Mononuclear cell (primary cell): ENCODE measurements around the gene GALR3. TPM values are rescaled to one million over a fixed set of nuclear protein-coding genes. Genes with fewer than 3 reads are reported as not detected.

Source experiments
- H3K27me3 ChIP-seq: 2 replicates; pipeline ENCODE4 v1.6.0; 2011; ENCODE audit warnings: low read length, control low read depth; ENCODE audit not compliant: insufficient read depth
- H3K4me1 ChIP-seq: 2 replicates; pipeline ENCODE4 v1.5.1; 2011; ENCODE audit warnings: mild to moderate bottlenecking, low read length, control low read depth; ENCODE audit not compliant: insufficient read depth
- H3K4me3 ChIP-seq: 2 replicates; pipeline ENCODE4 v1.5.1; 2011; ENCODE audit warnings: mild to moderate bottlenecking, low read length, moderate library complexity
- H3K9me3 ChIP-seq: 2 replicates; pipeline ENCODE4 v1.5.1; 2011; ENCODE audit warnings: low read depth, mild to moderate bottlenecking, control low read depth, low read length
- total RNA-seq: library from RNA; depleted of rRNA; stranded (reverse); fragments of >200 nt; gene quantifications from one replicate; pipeline ENCODE4 v1.2.3, GENCODE V29; 2012

GALR3 gene, protein sequence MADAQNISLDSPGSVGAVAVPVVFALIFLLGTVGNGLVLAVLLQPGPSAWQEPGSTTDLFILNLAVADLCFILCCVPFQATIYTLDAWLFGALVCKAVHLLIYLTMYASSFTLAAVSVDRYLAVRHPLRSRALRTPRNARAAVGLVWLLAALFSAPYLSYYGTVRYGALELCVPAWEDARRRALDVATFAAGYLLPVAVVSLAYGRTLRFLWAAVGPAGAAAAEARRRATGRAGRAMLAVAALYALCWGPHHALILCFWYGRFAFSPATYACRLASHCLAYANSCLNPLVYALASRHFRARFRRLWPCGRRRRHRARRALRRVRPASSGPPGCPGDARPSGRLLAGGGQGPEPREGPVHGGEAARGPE
- total RNA-seq: not detected

DNA sequence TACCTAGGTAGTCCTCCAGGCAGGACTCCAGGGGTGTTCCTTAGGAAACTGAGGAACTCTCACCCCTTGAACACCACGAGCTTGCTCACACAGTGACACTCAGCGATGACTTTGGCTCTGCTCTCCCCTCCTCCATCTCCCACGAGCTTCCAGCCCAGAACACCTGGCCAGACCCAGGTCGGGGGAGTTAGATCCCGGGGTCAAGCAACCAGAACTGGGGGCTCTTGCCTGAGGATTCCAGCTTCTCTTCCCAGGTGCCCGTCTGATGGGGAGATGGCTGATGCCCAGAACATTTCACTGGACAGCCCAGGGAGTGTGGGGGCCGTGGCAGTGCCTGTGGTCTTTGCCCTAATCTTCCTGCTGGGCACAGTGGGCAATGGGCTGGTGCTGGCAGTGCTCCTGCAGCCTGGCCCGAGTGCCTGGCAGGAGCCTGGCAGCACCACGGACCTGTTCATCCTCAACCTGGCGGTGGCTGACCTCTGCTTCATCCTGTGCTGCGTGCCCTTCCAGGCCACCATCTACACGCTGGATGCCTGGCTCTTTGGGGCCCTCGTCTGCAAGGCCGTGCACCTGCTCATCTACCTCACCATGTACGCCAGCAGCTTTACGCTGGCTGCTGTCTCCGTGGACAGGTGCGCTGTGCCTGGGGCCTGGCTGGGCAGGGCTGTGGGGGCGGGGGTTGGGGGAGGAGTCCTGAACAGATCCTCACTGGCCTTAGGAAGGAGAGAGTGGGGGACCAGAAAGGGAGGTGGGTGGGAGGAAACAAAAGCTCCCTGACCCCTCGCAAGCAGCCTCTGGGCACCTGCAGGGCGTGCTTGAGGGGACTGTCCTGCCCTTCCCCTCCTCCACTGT, at the start of gene GALR3:
Gene GALR3 (plus strand): TSS at position 249 of the 852 bp plus-strand sequence. CDS start 25 bp downstream, at position 274.
- peaks cover 4% of the 10 kb centered on the region for H3K27me3 ChIP-seq
- H3K4me3 ChIP-seq: no peak within 1 kb of the TSS
- H3K4me1 ChIP-seq: peaks cover 15% of the 10 kb centered on the region
- no peaks in the 10 kb centered on the region for H3K9me3 ChIP-seq

DNA sequence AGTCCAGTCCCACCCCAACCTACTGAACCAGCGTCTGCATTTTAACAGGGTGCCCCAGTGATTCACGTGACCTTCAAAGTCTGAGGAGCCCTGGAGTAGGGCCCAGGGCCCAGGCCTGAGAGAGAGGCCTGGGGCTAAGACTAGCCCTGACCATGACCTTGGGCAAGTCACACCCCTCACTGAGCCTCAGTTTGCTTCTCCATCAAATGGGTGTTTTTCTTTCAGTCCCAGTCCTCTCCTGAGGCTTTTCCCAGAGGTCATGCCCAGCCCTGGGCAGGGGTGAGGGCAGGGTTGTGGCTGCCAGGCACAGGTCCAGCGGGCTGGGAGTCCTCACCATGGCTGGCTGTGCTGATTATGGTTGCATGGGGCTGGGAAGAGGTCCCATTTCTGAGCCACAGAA, 48.5 kb upstream of the GALR3 start:
- H3K4me3 ChIP-seq: no peak overlapping the region
- no peaks in the 10 kb centered on the region for H3K9me3 ChIP-seq
- H3K4me1 ChIP-seq: no peaks in the 10 kb centered on the region
- no peaks in the 10 kb centered on the region for H3K27me3 ChIP-seq

DNA sequence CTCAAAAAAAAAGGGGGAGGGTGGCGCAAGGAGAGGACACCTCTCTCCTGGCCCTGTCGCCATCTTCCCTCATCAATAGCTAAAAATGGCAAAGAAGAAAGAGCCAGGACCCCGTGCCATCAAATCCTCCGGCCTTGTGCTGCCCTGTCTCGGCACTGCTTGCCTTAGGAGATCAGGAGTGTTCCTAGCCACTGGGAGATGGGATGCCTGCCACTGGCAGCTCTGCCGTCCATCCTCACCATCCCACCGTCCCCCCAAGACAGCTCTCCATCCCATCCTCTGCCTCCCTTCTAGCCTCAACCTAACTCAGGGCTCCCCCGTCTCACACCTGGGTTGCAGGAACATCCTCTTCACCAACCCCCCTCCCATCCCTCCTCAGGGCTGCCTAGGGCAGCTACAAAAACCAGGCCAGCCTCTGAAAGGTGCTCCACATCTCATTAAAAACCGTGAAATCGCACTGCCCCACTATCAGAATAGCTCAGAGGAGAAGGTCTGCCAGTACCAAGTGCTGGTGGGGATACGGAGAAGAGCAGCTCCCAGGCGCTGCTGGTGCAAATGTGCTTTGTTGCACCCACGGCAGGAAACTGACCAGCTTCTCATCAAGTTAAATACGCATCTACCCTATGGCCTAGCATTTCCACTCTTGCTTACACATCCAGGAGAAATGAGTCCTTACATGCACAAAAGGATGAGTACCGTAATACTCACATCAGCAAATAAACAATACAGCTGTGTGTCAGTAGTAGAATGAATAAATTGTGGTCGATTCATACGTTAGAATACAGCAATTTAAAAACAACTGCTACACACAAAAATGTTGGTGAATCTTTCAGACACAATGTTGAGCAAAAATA, 47.2 kb upstream of the GALR3 start:
- no peaks in the 10 kb centered on the region for H3K27me3 ChIP-seq
- H3K4me1 ChIP-seq: no peaks in the 10 kb centered on the region
- no peak overlapping the region for H3K4me3 ChIP-seq
- no peaks in the 10 kb centered on the region for H3K9me3 ChIP-seq

DNA sequence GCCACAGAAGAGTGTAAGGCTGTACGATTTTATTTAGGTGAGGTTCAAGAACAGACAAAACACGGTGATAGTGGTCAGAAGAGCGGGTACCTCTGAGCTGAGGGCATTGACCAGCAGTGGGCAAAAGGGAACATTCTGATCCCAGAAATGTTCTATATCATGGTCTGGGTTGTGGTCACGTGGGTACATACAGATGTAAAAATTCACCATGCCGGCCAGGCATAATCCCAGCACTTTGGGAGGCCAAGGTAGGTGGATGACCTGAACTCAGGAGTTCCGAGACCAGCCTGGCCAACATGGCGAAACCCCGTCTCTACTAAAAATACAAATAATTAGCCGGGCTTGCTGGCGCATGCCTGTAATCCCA, 46.6 kb upstream of the GALR3 start:
- Histone ChIP-seq H3K27me3 (no peaks in the 10 kb centered on the region), H3K4me3 (no peak overlapping the region), H3K9me3 (no peaks in the 10 kb centered on the region), H3K4me1 (no peaks in the 10 kb centered on the region)

DNA sequence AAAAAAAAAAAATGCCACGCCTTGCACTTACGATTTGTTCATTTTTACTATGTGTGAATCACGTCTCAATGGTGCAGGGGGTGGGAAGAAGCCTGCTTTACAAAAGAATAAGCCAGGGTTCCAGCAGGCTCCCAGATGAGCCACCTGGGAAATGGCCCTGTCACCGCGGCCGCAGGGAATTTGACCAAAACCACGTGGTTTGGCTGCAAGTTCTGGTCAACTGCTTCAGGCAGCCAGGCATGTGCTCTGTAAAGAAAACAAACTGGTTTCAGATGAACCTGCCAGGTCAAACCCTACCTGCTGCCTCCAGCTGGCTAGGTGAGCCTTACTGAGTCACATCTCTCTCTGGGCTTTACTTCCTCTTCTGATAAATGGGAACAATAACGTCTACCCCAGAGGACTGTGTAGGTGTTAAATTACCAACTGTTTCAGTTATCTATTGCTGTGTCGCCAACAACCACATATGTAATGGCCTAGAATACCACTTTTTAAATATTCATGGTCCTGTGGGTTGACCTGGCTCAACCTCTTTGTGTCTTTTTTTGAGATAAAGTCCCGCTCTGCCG, 46.0 kb upstream of the GALR3 start:
- Histone ChIP-seq H3K9me3 (no peaks in the 10 kb centered on the region), H3K4me3 (no peak overlapping the region), H3K4me1 (no peaks in the 10 kb centered on the region), H3K27me3 (no peaks in the 10 kb centered on the region)

DNA sequence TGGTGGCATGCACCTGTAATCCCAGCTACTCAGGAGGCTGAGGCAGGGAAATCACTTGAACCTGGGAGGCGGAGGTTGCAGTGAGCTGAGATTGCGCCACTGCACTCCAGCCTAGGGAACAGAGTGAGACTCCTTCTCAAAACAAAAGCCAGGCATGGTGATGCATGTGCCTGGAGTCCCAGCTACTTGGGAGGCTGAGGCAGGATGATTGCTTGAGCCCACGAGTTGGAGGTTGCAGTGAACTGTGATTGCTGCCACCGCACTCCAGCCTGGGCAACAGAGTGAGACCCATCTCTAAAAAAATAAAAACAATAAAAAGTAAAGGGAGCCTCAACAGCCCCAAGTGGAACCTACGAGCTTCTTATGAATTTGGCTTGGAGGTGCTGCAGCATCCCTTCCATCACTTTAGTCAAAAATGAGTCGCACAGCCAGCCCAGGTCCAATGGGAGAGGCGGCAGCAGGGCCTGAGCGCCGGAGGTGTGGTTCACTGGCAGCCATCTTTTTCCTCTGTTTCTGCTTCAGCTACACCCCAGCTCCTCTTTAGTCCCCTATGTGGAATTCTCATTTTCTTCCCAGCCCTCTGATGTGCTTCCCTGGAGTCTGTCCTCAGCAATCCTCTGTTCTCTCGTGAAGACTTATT, 44.7 kb upstream of the GALR3 start:
- Histone ChIP-seq H3K4me3 (no peak overlapping the region), H3K4me1 (no peaks in the 10 kb centered on the region), H3K9me3 (no peaks in the 10 kb centered on the region), H3K27me3 (no peaks in the 10 kb centered on the region)

DNA sequence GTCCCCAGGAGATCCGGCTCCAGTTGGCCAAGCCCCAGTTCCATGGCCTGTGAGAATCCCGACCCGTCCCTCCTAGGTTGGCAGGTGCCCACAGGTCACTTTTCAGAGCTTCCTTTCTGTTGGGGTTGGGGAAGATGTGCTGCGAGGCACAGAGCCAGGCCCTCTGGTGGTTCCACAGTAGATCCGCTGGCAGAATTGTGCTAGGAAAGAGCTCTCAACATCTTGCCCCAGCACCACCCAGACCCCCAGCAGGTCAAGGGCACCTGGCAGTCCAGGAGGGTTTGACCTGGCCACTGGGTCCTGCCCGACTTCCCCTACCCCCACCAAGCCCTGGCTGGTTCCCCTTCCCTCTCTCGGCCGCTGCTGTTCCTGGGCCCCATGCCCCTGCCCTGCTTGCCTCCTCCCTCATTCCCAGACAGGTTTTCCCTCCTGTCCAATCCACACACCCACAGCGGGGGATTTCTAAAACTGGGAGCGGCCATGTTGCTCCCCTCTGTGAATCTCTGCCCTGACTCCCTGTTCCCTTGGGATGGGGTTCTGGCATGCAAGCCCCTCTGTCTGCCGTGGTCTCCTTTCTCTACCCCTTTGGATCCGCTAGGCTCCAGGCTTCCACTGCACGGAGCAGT, 41.6 kb upstream of the GALR3 start:
- Histone ChIP-seq H3K4me3 (no peak overlapping the region), H3K4me1 (no peaks in the 10 kb centered on the region), H3K27me3 (no peaks in the 10 kb centered on the region), H3K9me3 (no peaks in the 10 kb centered on the region)

DNA sequence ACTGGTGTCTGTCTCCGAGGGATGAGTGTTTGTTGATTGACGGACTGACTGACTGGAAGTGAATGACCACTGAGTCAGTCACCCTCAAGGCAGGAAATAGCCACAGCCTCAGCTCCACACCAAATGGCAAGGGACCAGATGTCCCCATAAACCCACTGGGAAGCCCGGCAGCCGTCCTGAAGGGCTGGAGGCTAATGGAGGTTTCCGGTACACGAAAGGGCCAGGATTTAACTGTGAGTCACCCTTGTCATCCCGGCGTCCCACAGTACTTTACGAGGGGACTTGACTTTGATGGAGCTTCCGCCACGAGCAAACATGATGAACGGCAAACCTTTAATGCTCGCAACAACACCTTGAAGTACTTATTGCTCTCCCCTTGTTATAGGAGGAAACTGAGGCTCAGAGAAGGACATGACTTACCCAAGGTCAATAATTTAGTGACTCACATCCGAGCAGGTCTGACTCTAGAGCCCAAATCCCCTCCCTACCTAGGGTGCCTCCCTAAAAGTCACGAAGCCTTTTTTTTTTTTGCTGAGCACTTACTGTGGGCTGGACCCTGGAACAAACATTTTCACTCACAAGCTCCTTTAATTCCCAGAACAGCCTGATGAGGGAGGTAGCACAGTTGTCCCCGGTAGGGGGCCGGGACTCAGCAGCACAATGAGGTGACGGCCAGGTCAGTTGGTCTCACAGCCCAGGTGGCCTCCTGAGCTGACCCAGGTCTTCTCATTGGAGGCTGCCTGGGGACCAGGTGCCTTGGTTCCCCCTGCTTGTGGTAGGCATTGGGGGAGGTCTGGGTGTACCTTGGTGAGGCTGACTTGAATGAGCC, 40.6 kb upstream of the GALR3 start:
- no peaks in the 10 kb centered on the region for H3K4me1 ChIP-seq
- H3K9me3 ChIP-seq: no peaks in the 10 kb centered on the region
- no peak overlapping the region for H3K4me3 ChIP-seq
- no peaks in the 10 kb centered on the region for H3K27me3 ChIP-seq

DNA sequence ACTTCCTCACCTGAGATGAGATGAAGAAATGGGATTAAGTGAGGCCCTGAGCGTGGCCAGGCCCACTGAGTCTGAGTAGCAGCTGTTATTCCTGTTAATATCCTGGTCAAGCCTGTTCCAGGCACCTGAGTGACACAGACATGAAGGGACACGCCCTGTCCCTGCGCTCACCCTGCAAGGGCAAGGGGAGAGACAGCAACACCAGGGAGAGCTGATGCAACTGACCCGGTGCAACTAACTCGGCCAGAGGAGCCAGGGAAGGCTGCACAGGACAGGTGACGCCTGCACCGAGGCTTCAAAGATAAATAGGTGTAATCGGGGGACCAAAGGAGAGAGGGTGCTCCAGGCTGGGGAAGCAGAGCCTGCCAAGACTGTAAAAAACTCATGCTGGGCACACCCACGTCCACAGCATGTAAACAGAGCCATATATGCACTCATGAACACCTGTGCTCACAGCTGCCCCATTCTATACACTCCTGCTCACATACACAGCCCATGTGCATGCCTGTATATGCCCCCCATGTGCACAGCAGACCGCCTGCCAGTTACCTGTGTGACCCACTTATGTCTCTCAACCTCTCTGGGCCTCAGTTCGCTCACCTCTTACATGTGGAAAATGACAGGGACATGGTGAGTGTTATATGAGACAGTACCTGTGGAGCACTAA, 38.2 kb upstream of the GALR3 start:
- H3K27me3 ChIP-seq: no peaks in the 10 kb centered on the region

DNA sequence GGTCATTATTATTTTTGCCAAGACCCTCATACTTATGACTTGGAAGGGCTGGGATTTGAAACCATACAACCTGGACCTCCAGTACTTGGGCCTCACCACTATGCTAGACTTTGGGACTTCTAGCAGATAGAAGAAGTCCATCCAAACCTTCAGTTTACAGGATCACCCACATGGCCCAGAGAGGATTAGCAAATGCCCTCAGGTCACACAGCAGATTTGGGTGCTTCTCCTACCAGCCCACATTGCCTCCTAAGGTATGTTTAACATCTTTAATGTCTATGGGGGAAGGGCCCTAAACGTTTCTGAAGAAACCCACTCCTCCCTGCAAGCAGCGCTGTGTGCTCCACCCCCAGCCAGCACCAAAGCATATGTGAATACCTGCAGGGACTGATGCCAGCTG, 32.9 kb upstream of the GALR3 start:
- Histone ChIP-seq H3K27me3 (no peaks in the 10 kb centered on the region), H3K4me1 (no peaks in the 10 kb centered on the region), H3K9me3 (no peaks in the 10 kb centered on the region), H3K4me3 (no peak overlapping the region)

More for the DNA sequence above, 38.2 kb upstream of the GALR3 start:
- Histone ChIP-seq H3K4me1 (no peaks in the 10 kb centered on the region), H3K9me3 (no peaks in the 10 kb centered on the region), H3K4me3 (no peak overlapping the region)

DNA sequence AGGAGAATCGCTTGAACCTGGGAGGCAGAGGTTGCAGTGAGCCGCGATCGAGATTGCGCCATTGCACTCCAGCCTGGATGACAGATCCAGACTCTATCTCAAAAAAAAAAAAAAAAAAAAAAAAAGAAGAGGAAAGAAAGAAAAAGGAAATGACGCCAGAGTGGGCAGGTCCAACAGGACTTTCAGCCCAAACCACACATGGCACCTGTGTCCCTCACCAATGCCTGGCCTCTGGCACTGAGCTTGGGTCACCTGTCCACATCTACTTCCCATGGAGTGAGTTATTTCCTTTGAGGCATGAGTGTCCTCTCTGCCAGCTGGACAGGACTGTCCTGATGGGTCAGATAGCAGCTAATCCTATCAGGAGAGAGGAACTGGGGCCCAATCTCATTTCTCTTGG, 30.7 kb upstream of the GALR3 start:
- Histone ChIP-seq H3K4me3 (no peak overlapping the region), H3K4me1 (no peaks in the 10 kb centered on the region), H3K9me3 (no peaks in the 10 kb centered on the region), H3K27me3 (no peaks in the 10 kb centered on the region)

DNA sequence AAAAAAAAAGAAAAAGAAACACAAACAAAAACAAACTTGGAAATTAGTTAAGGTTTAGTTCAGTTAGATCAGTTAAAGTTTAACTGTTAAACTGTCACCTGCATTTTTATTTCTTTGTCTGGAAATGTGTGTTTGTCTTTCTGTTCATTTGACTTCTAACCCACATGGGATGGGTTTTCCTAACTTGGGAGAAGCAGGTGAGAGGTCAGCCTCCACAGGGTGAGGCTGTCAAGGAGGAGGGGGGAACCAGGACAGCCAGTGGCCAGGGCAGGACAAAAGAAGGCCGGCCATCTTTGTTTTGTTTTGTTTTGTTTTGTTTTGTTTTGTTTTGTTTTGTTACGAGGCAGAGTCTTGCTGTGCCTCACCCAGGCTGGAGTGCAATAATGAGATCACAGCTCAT, 28.8 kb upstream of the GALR3 start:
- H3K4me1 ChIP-seq: no peaks in the 10 kb centered on the region
- H3K27me3 ChIP-seq: no peaks in the 10 kb centered on the region
- no peaks in the 10 kb centered on the region for H3K9me3 ChIP-seq
- H3K4me3 ChIP-seq: no peak overlapping the region

DNA sequence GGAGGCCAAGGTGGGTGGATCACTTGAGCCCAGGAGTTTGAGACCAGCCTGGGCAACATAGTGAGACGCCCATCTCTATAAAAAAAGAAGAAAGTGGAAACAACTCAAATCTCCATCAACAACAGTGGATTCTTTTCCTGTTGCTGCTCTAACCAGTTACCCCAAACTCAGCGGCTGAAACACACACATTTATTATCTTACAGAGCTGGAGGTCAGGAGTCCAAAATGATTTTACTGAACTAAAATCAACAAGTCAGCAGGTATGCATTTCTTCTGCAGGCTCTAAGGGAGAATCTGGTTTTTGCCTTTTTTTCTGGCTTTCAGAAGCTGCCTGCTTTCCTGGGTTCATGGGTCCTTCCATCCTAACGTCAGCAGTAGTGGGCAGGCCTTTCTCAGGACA, 27.1 kb upstream of the GALR3 start:
- Histone ChIP-seq H3K9me3 (no peaks in the 10 kb centered on the region), H3K4me1 (no peaks in the 10 kb centered on the region), H3K4me3 (no peak overlapping the region), H3K27me3 (no peaks in the 10 kb centered on the region)
